Heart right ventricle (tissue), 16 donors: ENCODE results near the gene RUNDC3A. TPM values are rescaled to one million over a fixed set of nuclear protein-coding genes. Genes with fewer than 3 reads are reported as not detected.

ENCODE experiments used
- ATAC-seq, 8 donors: fragments of 200-7000 bp; cut with Tn5 transposase; one replicate each; pipeline ENCODE4 v1.9.1; 2020; ENCODE audit warnings: mild to moderate bottlenecking in 8 of 8, moderate library complexity in 8 of 8, moderate number of reproducible peaks in 1 of 8
- DNase-seq, 2 donors: peaks; one replicate each; pipeline ENCODE4 v3.0.0-alpha.2; 2020
- H3K27ac ChIP-seq, 10 donors: fragments of 200-600 bp; sonication (generic) in 2 of 10; one replicate each; pipeline versions ENCODE4 v1.5.0 to v1.8.0; 2020 to 2022; ENCODE audit warnings: mild to moderate bottlenecking in 3 of 10
- H3K27me3 ChIP-seq, 7 donors: fragments of 200-600 bp; one replicate each; pipeline ENCODE4 v1.8.0; 2021 to 2022; ENCODE audit warnings: mild to moderate bottlenecking in 2 of 7
- H3K36me3 ChIP-seq, 9 donors: fragments of 200-600 bp; sonication (generic) in 1 of 9; one replicate each; pipeline versions ENCODE4 v1.5.0 to v1.8.0; 2020 to 2022; ENCODE audit warnings: mild to moderate bottlenecking in 2 of 9
- H3K4me1 ChIP-seq, 9 donors: fragments of 200-600 bp; sonication (generic) in 1 of 9; one replicate each; pipeline versions ENCODE4 v1.5.0 to v1.8.0; 2020 to 2022; ENCODE audit warnings: mild to moderate bottlenecking in 4 of 9
- H3K4me3 ChIP-seq, 10 donors: fragments of 200-600 bp; sonication (generic) in 2 of 10; one replicate each; pipeline versions ENCODE4 v1.5.0 to v1.8.0; 2020 to 2022; ENCODE audit warnings: mild to moderate bottlenecking in 7 of 10, moderate library complexity in 2 of 10
- H3K9me3 ChIP-seq, 11 donors: fragments of 200-600 bp in 10 of 11; sonication (generic) in 2 of 11; one replicate each; pipeline versions ENCODE4 v1.5.0 to v1.8.0; 2013 to 2022; ENCODE audit warnings: mild to moderate bottlenecking in 2 of 11, control low read depth in 1 of 11, moderate library complexity in 1 of 11
- WGBS, 2 donors: extraction: QIAGEN DNeasy Blood & Tissue Kit; methylation state at CpG; one replicate each; pipeline ENCODE4 v1.1.7; 2013; ENCODE audit warnings: inconsistent platforms in 1 of 2; 5-methylcytosine and 5-hydroxymethylcytosine counted together
- intact Hi-C, 10 donors: fragments of 100-400 bp; cut with DNase I; formaldehyde crosslinking; loops; one replicate each; pipeline versions ENCODE4 v1.11.1 to v1.14.2; 2022
- polyA plus RNA-seq, 2 donors: library from polyadenylated mRNA; stranded (reverse); fragments of 200-250 nt; gene quantifications; one replicate each; pipeline ENCODE4 v1.2.3, GENCODE V29; 2013
- total RNA-seq, 10 donors: library from RNA; stranded (reverse); fragmentation: NEBNext Ultra II Directional in 3 of 10; extraction: Animal tissue kit (Norgen Biotek cat#: 25700) in 3 of 10; gene quantifications; one replicate each; pipeline versions ENCODE4 v1.2.1 to v1.2.4, GENCODE V29; 2021 to 2023
- TF ChIP-seq, protein P1 (sequence below), 9 donors: fragments of 200-600 bp; sonication (generic) in 2 of 9; IDR thresholded peaks; one replicate each; pipeline versions ENCODE4 v1.5.0 to v1.8.0; 2021 to 2022; ENCODE audit warnings: antibody characterized with exemption in 9 of 9, mild to moderate bottlenecking in 5 of 9, moderate library complexity in 1 of 9
- donor health status: Arrhythmogenic right ventricular cardiomyopathy.
- donor health status: ischemic (EF 13 %, LVEDD 7.1; RV severe dilation, severe dysfunction).
- donor health status: healthy with polysubstance abuse.
- donor health status: DM: no; HTN: yes; CAD: no.
- donor health status: DM: no; HTN: no; CAD: no.
- donor health status: ischemic (EF 25% LVEDD 6.9; RV normal size, moderate dysfunction).
- donor health status: ischemic (EF 25% LVEDD 5.7; RV mildly dilated, moderate dysfunction).
- donor health status: healthy.
- donor health status: DM: yes; HTN: yes; CAD: no.
- donor health status: Ischemic cardiomyopathy.
- donor health status: ischemic (EF 35%, LVEDD 5.7; RV mildly dilated, moderate dysfunction).
- donor health status: nonischemic (EF 11% LVEDD 7.7; RV severe dilation, severe dysfunction).
- donor health status: DM: yes; HTN: yes; CAD: no.
- donor health status: PGD.
- donor health status: ischemic (EF 29% LVEDD 5.4; RV normal size, mild dysfunction).
- donor health status: nonischemic (EF 23%, LVEDD 6.1; RV moderate dilation, normal function).

The RUNDC3A gene
- total and polyA plus RNA-seq, 12 donors = 0.15 to 1.9 (median 0.54) TPM; not detected in 2

DNA sequence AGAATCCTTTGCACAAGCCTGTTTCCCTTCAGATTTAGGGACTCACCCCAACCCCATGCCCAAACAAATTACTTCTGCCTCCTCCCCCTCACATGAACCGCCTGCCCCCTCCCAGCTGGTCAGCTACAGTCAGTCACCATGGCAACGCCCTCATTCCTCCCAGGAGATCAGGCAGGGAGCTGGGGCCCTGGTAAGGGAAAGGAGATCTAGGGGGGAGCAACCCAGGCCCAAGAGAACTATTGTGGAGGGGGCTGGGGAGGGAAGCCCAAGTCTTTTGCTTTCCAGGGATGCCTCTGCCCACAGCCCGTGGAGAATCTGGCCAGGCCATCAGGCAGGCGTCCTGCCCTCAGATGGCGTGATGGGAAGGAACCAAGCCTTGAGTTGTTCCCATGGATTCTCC is 52.4 kb downstream of the RUNDC3A start:
- peak in 2 of 8 donors; percentile 13 to 28 for ATAC-seq
- TF ChIP-seq, protein P1, sequence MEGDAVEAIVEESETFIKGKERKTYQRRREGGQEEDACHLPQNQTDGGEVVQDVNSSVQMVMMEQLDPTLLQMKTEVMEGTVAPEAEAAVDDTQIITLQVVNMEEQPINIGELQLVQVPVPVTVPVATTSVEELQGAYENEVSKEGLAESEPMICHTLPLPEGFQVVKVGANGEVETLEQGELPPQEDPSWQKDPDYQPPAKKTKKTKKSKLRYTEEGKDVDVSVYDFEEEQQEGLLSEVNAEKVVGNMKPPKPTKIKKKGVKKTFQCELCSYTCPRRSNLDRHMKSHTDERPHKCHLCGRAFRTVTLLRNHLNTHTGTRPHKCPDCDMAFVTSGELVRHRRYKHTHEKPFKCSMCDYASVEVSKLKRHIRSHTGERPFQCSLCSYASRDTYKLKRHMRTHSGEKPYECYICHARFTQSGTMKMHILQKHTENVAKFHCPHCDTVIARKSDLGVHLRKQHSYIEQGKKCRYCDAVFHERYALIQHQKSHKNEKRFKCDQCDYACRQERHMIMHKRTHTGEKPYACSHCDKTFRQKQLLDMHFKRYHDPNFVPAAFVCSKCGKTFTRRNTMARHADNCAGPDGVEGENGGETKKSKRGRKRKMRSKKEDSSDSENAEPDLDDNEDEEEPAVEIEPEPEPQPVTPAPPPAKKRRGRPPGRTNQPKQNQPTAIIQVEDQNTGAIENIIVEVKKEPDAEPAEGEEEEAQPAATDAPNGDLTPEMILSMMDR (IDR thresholded peaks at IDR 0.05) = no peak
- no peaks in the 10 kb centered on the region for H3K9me3 ChIP-seq
- peaks cover 0 to 34% (median 0%) of the 10 kb centered on the region in 7 donors for H3K27me3 ChIP-seq
- peaks cover 0 to 32% (median 17%) of the 10 kb centered on the region in 9 donors for H3K4me1 ChIP-seq
- no peak overlapping the region for H3K4me3 ChIP-seq
- WGBS, 2 donors = 56 to 58% methylated on average over 5 of the region's 5 CpGs
- H3K27ac ChIP-seq = no peak overlapping the region
- intact Hi-C loops = no loop called here
- no peak for DNase-seq
- no peaks in the 10 kb centered on the region for H3K36me3 ChIP-seq

DNA sequence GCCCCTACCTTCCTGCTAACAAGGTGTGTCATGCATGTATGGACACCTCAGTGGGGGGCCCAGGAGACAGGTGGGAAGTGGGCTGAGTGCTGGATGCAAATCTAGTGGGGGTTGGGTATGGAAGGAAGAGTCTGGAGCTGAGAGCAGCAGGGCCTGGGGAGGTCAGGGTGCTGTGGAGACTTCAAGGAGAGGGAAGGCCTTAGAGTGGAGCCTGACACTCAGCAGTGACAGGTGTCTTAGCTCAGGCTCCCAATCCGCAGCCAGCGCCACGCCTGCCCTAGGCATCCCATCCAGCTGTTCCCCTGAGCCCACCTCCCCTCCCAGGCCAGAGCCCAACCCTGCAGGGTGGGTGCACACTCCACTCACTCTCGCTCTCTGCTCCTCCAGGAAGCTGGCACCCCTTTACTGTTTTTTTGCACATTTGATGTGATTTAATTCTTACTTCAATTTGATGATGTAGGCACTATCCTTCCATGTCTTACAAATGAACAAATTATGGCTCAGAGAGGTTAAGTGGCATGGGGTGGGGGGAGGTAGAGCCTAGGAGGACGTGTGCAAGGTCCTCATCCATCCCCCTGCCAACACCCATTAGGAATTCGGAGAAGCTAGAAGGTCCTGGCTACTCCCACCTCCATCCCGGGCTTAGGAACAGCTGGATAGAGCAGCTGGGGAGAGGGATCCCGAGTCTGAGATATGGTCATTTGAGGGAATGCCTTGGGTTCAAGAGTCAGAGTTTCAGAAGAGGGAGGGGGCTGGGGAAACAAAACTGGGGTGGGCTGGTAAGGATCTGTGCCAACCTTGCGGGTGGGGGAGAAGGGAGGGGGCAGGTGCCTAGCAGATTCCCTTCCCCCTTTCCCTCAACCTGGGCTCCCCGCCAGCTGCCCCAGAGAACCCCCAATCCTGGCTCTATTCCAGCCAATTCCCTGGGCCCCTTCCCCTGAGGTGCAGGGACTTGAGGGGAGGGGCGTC is 53.2 kb downstream of the RUNDC3A start:
- peak overlapping the region in 1 of 10 donors; percentile 78 for H3K4me3 ChIP-seq
- no peaks in the 10 kb centered on the region for H3K36me3 ChIP-seq
- no peak overlapping the region for H3K27ac ChIP-seq
- peaks cover 0 to 32% (median 17%) of the 10 kb centered on the region in 9 donors for H3K4me1 ChIP-seq
- TF ChIP-seq, protein P1 (IDR thresholded peaks at IDR 0.05) = no peak
- intact Hi-C loops = no loop called here
- H3K9me3 ChIP-seq = no peaks in the 10 kb centered on the region
- no peak for DNase-seq
- peak in 2 of 8 donors; percentile 3 to 19 for ATAC-seq
- WGBS, 2 donors = 56 to 59% methylated on average over 11 of the region's 11 CpGs
- H3K27me3 ChIP-seq = peaks cover 0 to 41% (median 0%) of the 10 kb centered on the region in 7 donors

DNA sequence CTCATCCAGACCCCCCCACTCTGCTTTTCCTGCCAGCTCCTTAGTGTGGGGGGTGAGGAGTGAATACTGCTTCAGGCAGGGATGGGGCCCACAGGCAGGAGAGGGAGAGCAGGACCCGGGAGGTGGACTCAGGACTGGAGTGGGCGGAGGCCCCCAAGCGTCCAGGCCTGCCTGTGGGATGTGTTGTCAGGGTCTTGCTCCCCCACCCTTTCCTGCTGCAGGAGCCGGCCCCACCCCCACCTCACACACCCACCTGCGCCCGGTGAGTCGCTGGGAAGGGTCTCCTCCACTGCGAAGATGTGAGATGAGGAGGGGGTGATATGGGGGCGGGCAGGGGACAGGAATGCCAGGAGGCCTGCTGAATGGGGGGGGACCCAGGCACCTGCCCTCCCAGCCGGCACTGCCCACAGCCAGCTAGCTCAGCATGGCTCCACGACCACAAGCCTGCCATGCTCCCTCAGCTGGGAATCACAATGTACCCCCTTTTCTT is 54.1 kb downstream of the RUNDC3A start:
- WGBS, 2 donors = 19 to 29% methylated on average over 9 to 11 of the region's 11 CpGs
- no peaks in the 10 kb centered on the region for H3K36me3 ChIP-seq
- DNase-seq = peak in 1 of 2 donors; percentile 12
- intact Hi-C loops = no loop called here
- peak in 6 of 8 donors; percentile 5 to 30 (median 14) for ATAC-seq
- no peaks in the 10 kb centered on the region for H3K9me3 ChIP-seq
- peaks cover 0 to 32% (median 17%) of the 10 kb centered on the region in 9 donors for H3K4me1 ChIP-seq
- TF ChIP-seq, protein P1 (IDR thresholded peaks at IDR 0.05) = no peak
- peaks cover 0 to 41% (median 0%) of the 10 kb centered on the region in 7 donors for H3K27me3 ChIP-seq
- H3K4me3 ChIP-seq = peak overlapping the region in 8 of 10 donors; percentile 46 to 78 (median 68)
- no peak overlapping the region for H3K27ac ChIP-seq

DNA sequence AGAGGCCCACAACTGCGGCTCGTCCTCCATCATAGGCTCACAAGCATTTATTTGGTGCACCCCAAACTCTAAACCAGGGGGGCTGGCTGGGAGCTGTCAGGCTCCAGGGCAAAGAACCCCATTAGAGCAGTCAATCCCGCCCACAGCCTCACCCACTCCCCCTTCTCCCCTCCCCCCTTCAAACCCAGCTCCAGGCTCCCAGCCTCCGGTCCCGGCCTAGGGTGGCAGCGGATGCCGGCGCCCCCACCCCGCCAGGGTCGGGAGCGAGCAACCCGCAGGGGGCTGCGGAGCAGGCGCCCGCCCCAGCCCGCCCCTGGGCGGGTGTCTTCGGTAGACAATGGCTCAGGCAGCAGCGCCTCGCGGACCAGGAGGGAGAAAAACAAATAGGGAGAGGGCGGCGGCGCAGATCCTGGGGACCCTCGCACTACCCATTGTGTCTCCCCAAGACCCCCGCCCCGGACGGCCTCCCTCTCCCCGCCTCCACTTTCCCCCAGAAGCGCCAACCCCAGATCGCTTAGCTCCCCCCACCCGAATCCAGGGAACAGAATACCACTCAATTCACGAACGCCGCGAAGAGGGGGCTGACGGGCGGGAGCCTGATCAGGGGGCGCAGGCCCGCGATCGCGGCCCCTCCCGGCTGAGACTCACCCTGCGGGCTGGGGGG is 54.7 kb downstream of the RUNDC3A start:
- no peaks in the 10 kb centered on the region for H3K9me3 ChIP-seq
- H3K4me3 ChIP-seq = peak overlapping the region; percentile 46 to 78 (median 66)
- TF ChIP-seq, protein P1 (IDR thresholded peaks at IDR 0.05) = no peak
- no peaks in the 10 kb centered on the region for H3K36me3 ChIP-seq
- H3K27me3 ChIP-seq = peaks cover 0 to 41% (median under 1%) of the 10 kb centered on the region in 7 donors
- peak in 1 of 2 donors; percentile 24 for DNase-seq
- H3K4me1 ChIP-seq = peaks cover 0 to 32% (median 17%) of the 10 kb centered on the region in 9 donors
- intact Hi-C loops = no loop called here
- 1 to 2% methylated on average over 44 to 45 of the region's 45 CpGs for WGBS, 2 donors
- ATAC-seq = peak; percentile 26 to 48 (median 39)
- H3K27ac ChIP-seq = peak overlapping the region in 6 of 10 donors; percentile 22 to 73 (median 40)
